Activated CD8-positive, alpha-beta T cell treated with anti-CD3 and anti-CD28 coated beads, Interleukin-2, amount 10 ng/mL, durations not matched to agents 7 days and 5 days (primary cell): ENCODE results near the gene KDM4E. TPM values are rescaled to one million over a fixed set of nuclear protein-coding genes. Genes with fewer than 3 reads are reported as not detected.
A peak's percentile ranks its signal among the peaks of the same experiment; 100 is the strongest.

Experiments used
- ATAC-seq: fragments of 150-1000 bp; cut with Tn5 transposase; one replicate; pipeline ENCODE4 v1.10.0; 2021; ENCODE audit warnings: moderate library complexity
- CTCF ChIA-PET: fragments of 350-600 bp; sonication (Branson Sonifier 250); formaldehyde crosslinking; loops from one replicate; lab custom pipeline; 2021; ENCODE audit warnings: antibody characterized with exemption; lab: Charles Lee
- POLR2A ChIA-PET: fragments of 350-600 bp; sonication (Branson Sonifier 250); formaldehyde crosslinking; loops from one replicate; lab custom pipeline; 2021; ENCODE audit warnings: antibody characterized with exemption; lab: Charles Lee
- DNase-seq: peaks from one replicate; pipeline ENCODE4 v3.0.0-alpha.2; 2020
- H3K27ac Mint-ChIP-seq: one replicate; pipeline ENCODE4 v1.8.0; 2021; ENCODE audit warnings: mild to moderate bottlenecking, mixed read lengths
- H3K27me3 Mint-ChIP-seq: one replicate; pipeline ENCODE4 v1.8.0; 2021; ENCODE audit warnings: low read depth, mixed read lengths
- H3K36me3 Mint-ChIP-seq: one replicate; pipeline ENCODE4 v1.8.0; 2021; ENCODE audit warnings: low read depth, mixed read lengths
- H3K4me1 Mint-ChIP-seq: one replicate; pipeline ENCODE4 v1.8.0; 2021; ENCODE audit warnings: low read depth, mixed read lengths
- H3K4me3 Mint-ChIP-seq: one replicate; pipeline ENCODE4 v1.8.0; 2021; ENCODE audit warnings: mild to moderate bottlenecking, mixed read lengths
- H3K9me3 Mint-ChIP-seq: one replicate; pipeline ENCODE4 v1.8.0; 2022; ENCODE audit warnings: mixed read lengths; ENCODE audit not compliant: insufficient read depth
- total RNA-seq, 2 experiments: library from RNA; stranded (reverse); gene quantifications; one replicate each; pipeline ENCODE4 v1.2.3, GENCODE V29; 2021

KDM4E gene
- total RNA-seq, 2 experiments from 2014 or later = not detected

GRCh38 chr11:95054356-95054755 is 29.3 kb downstream of the KDM4E start:
- Mint-ChIP-seq H3K27ac (no peak overlapping the region), H3K4me3 (no peak overlapping the region), H3K9me3 (no peaks in the 10 kb centered on the region), H3K4me1 (no peaks in the 10 kb centered on the region), H3K36me3 (no peaks in the 10 kb centered on the region), H3K27me3 (peaks cover 32% of the 10 kb centered on the region)
- CTCF ChIA-PET = no interaction called here
- DNase-seq = no peak
- POLR2A ChIA-PET = no interaction called here
- ATAC-seq = no peak

- no peaks in the 10 kb centered on the region for H3K9me3 Mint-ChIP-seq
- H3K4me1 Mint-ChIP-seq = no peaks in the 10 kb centered on the region
- ChIA-PET CTCF (interaction anchor here (4.1 kb wide), 1 partner anchor 13 kb away, joined by 21 read pairs; the partner anchor contains the start of gene SRSF8), POLR2A (interaction anchor here (0.5 kb wide), 1 partner anchor 1288 kb away, joined by 4 read pairs; the partner anchor contains the start of gene MAML2)
- H3K4me3 Mint-ChIP-seq = no peak overlapping the region
- peaks cover 39% of the 10 kb centered on the region for H3K27me3 Mint-ChIP-seq
- H3K36me3 Mint-ChIP-seq = no peaks in the 10 kb centered on the region
- DNase-seq (no peak), ATAC-seq (no peak)
- H3K27ac Mint-ChIP-seq = no peak overlapping the region
Observed at GRCh38 chr11:95055283-95055897, 30.3 kb downstream of the KDM4E start.

- DNase-seq (peak; percentile 9), ATAC-seq (no peak)
- Mint-ChIP-seq H3K27ac (no peak overlapping the region), H3K27me3 (peaks cover 49% of the 10 kb centered on the region), H3K4me3 (no peak overlapping the region), H3K9me3 (no peaks in the 10 kb centered on the region), H3K4me1 (no peaks in the 10 kb centered on the region), H3K36me3 (no peaks in the 10 kb centered on the region)
- POLR2A ChIA-PET = no interaction called here
- CTCF ChIA-PET = interaction anchor here (1.0 to 4.1 kb wide), 3 partner anchors 11 to 94 kb away, joined by 3 to 21 read pairs (median 3); partner anchors contain the start of gene SRSF8
Observed at GRCh38 chr11:95057959-95058358, 32.9 kb downstream of the KDM4E start.

- no peak overlapping the region for H3K27ac Mint-ChIP-seq
- no peak for ATAC-seq
- no peak overlapping the region for H3K4me3 Mint-ChIP-seq
- H3K9me3 Mint-ChIP-seq = no peaks in the 10 kb centered on the region
- no peaks in the 10 kb centered on the region for H3K36me3 Mint-ChIP-seq
- H3K27me3 Mint-ChIP-seq = peaks cover 46% of the 10 kb centered on the region
- H3K4me1 Mint-ChIP-seq = no peaks in the 10 kb centered on the region
- ChIA-PET CTCF (interaction anchor here (1.0 to 4.1 kb wide), 2 partner anchors 10 to 33 kb away, joined by 3 to 21 read pairs; partner anchors contain the start of gene SRSF8), POLR2A (no interaction called here)
- DNase-seq = peak; percentile 11
Observed at GRCh38 chr11:95058621-95059020, 33.6 kb downstream of the KDM4E start.

GRCh38 chr11:95059046-95059445 is 34.0 kb downstream of the KDM4E start:
- Mint-ChIP-seq H3K27ac (no peak overlapping the region), H3K36me3 (no peaks in the 10 kb centered on the region), H3K27me3 (peaks cover 44% of the 10 kb centered on the region), H3K9me3 (no peaks in the 10 kb centered on the region), H3K4me1 (no peaks in the 10 kb centered on the region), H3K4me3 (no peak overlapping the region)
- CTCF ChIA-PET = interaction anchor here (1.0 to 4.1 kb wide), 2 partner anchors 10 to 33 kb away, joined by 3 to 21 read pairs; partner anchors contain the start of gene SRSF8
- ATAC-seq (no peak), DNase-seq (no peak)
- POLR2A ChIA-PET = no interaction called here

- Mint-ChIP-seq H3K27ac (no peak overlapping the region), H3K4me1 (peaks cover 15% of the 10 kb centered on the region), H3K27me3 (peaks cover 20% of the 10 kb centered on the region), H3K36me3 (peaks cover 14% of the 10 kb centered on the region), H3K4me3 (no peak overlapping the region), H3K9me3 (no peaks in the 10 kb centered on the region)
- no peak for ATAC-seq
- peak; percentile 17 for DNase-seq
- POLR2A ChIA-PET = interaction anchor here (0.6 kb wide), 1 partner anchor 101 kb away, joined by 3 read pairs; no protein-coding TSS in a partner anchor
- CTCF ChIA-PET = interaction anchor here (1.3 to 12.3 kb wide), 4 partner anchors 26 to 87 kb away, joined by 4 to 233 read pairs (median 6); partner anchors contain the start of gene ENDOD1
Observed at GRCh38 chr11:95065336-95065735, 40.3 kb downstream of the KDM4E start.

GRCh38 chr11:95066716-95067038 is 41.6 kb downstream of the KDM4E start, which contains the start of gene SRSF8:
TSS of gene SRSF8 (plus strand) at chr11:95066919. CDS start at chr11:95067227, 308 bp downstream.
- H3K36me3 Mint-ChIP-seq = peaks cover 19% of the 10 kb centered on the region
- peak within 1 kb of the TSS; percentile 97 for H3K27ac Mint-ChIP-seq
- peak; percentile 16 for ATAC-seq
- H3K9me3 Mint-ChIP-seq = no peaks in the 10 kb centered on the region
- ChIA-PET CTCF (interaction anchor here (1.3 to 12.3 kb wide), 17 partner anchors 10 to 723 kb away, joined by 3 to 233 read pairs (median 10); partner anchors contain the start of genes ENDOD1 and FAM76B), POLR2A (interaction anchor here (0.5 to 5.7 kb wide), 14 partner anchors 12 to 723 kb away, joined by 3 to 103 read pairs (median 8); partner anchors contain the start of genes CEP57, CWC15, ENDOD1 and FAM76B)
- peak within 1 kb of the TSS; percentile 94 for H3K4me3 Mint-ChIP-seq
- H3K27me3 Mint-ChIP-seq = peaks cover 12% of the 10 kb centered on the region
- H3K4me1 Mint-ChIP-seq = peaks cover 25% of the 10 kb centered on the region
- DNase-seq = no peak

GRCh38 chr11:95067039-95067840 is 42.2 kb downstream of the KDM4E start:
- H3K27ac Mint-ChIP-seq = peak overlapping the region; percentile 97
- ATAC-seq (peak; percentile 74), DNase-seq (peak; percentile 80)
- ChIA-PET POLR2A (interaction anchor here (0.5 to 5.7 kb wide), 19 partner anchors 11 to 1323 kb away, joined by 3 to 103 read pairs (median 5); partner anchors contain the start of genes AMOTL1, CCDC82, CEP57 and CWC15), CTCF (interaction anchor here (0.8 to 12.3 kb wide), 24 partner anchors 9 to 938 kb away, joined by 3 to 233 read pairs (median 6); partner anchors contain the start of genes CWC15, ENDOD1, FAM76B and KDM4D)
- peaks cover 8% of the 10 kb centered on the region for H3K27me3 Mint-ChIP-seq
- peaks cover 25% of the 10 kb centered on the region for H3K4me1 Mint-ChIP-seq
- peak overlapping the region; percentile 94 for H3K4me3 Mint-ChIP-seq
- H3K36me3 Mint-ChIP-seq = peaks cover 19% of the 10 kb centered on the region
- no peaks in the 10 kb centered on the region for H3K9me3 Mint-ChIP-seq

GRCh38 chr11:95067841-95068219 is 42.8 kb downstream of the KDM4E start:
- ChIA-PET CTCF (interaction anchor here (0.8 to 12.3 kb wide), 25 partner anchors 8 to 939 kb away, joined by 3 to 233 read pairs (median 5); partner anchors contain the start of genes CWC15, ENDOD1, FAM76B and KDM4D), POLR2A (interaction anchor here (0.7 to 5.7 kb wide), 17 partner anchors 11 to 1322 kb away, joined by 3 to 103 read pairs (median 5); partner anchors contain the start of genes AMOTL1, CCDC82, CEP57 and CWC15)
- ATAC-seq = peak; percentile 4
- Mint-ChIP-seq H3K27me3 (peaks cover 5% of the 10 kb centered on the region), H3K27ac (peak overlapping the region; percentile 97), H3K9me3 (no peaks in the 10 kb centered on the region), H3K4me3 (peak overlapping the region; percentile 94), H3K4me1 (peaks cover 25% of the 10 kb centered on the region), H3K36me3 (peaks cover 24% of the 10 kb centered on the region)
- DNase-seq = no peak

GRCh38 chr11:95068549-95068948 is 43.5 kb downstream of the KDM4E start:
- peak overlapping the region; percentile 94 for H3K4me3 Mint-ChIP-seq
- DNase-seq (peak; percentile 86), ATAC-seq (peak; percentile 76)
- CTCF ChIA-PET = interaction anchor here (0.8 to 12.3 kb wide), 19 partner anchors 9 to 939 kb away, joined by 3 to 233 read pairs (median 7); partner anchors contain the start of genes CWC15, ENDOD1, FAM76B and KDM4D
- peaks cover 2% of the 10 kb centered on the region for H3K27me3 Mint-ChIP-seq
- peak overlapping the region; percentile 97 for H3K27ac Mint-ChIP-seq
- no peaks in the 10 kb centered on the region for H3K9me3 Mint-ChIP-seq
- POLR2A ChIA-PET = interaction anchor here (0.9 to 5.7 kb wide), 13 partner anchors 12 to 1322 kb away, joined by 3 to 103 read pairs (median 11); partner anchors contain the start of genes AMOTL1, CCDC82, CEP57 and CWC15
- H3K4me1 Mint-ChIP-seq = peaks cover 25% of the 10 kb centered on the region
- H3K36me3 Mint-ChIP-seq = peaks cover 24% of the 10 kb centered on the region

GRCh38 chr11:95070471-95070870 is 45.4 kb downstream of the KDM4E start:
- POLR2A ChIA-PET = interaction anchor here (5.7 kb wide), 1 partner anchor 21 kb away, joined by 103 read pairs; the partner anchor contains the start of gene ENDOD1
- Mint-ChIP-seq H3K9me3 (no peaks in the 10 kb centered on the region), H3K36me3 (peaks cover 24% of the 10 kb centered on the region), H3K4me3 (no peak overlapping the region), H3K27ac (no peak overlapping the region), H3K4me1 (peaks cover 25% of the 10 kb centered on the region), H3K27me3 (no peaks in the 10 kb centered on the region)
- CTCF ChIA-PET = interaction anchor here (0.6 to 12.3 kb wide), 11 partner anchors 10 to 696 kb away, joined by 3 to 233 read pairs (median 40); partner anchors contain the start of gene ENDOD1
- DNase-seq = peak; percentile 4
- no peak for ATAC-seq
